PC-9 (cell line): Measurements from ENCODE around the gene LSM14A. TPM values are rescaled to one million over a fixed set of nuclear protein-coding genes. Genes with fewer than 3 reads are reported as not detected.

Source experiments
- BruUV-seq: library from RNA; stranded (reverse); fragments of 400-500 nt; replicated peaks from 2 replicates; lab custom pipeline; 2021; lab: Mats Ljungman, UMichigan
- CTCF ChIA-PET: fragments of 300-600 bp; sonication (Branson Sonifier 250); formaldehyde crosslinking; loops from one replicate; lab custom pipeline; 2022; ENCODE audit warnings: antibody characterized with exemption; lab: Charles Lee
- POLR2A ChIA-PET: fragments of 300-600 bp; sonication (Branson Sonifier 250); formaldehyde crosslinking; loops from one replicate; lab custom pipeline; 2022; ENCODE audit warnings: antibody characterized with exemption; ENCODE audit not compliant: unreplicated experiment; lab: Charles Lee
- DNase-seq, 2 experiments: peaks; one replicate each; pipeline versions ENCODE4 v3.0.0 to v3.0.0-alpha.2; 2015 to 2022; ENCODE audit warnings: mixed read lengths in 1 of 2
- H2AFZ ChIP-seq: fragments of 200-600 bp; sonication (generic); 2 replicates; pipeline ENCODE4 v1.8.1; 2017; ENCODE audit warnings: antibody characterized with exemption
- H3F3A ChIP-seq: fragments of 200-600 bp; sonication (generic); 2 replicates; pipeline ENCODE4 v1.8.1; 2017; ENCODE audit warnings: antibody characterized with exemption, mild to moderate bottlenecking, low read depth; ENCODE audit not compliant: insufficient read depth
- H3K27ac ChIP-seq: fragments of 200-600 bp; sonication (generic); 2 replicates; pipeline ENCODE4 v1.6.1; 2016; ENCODE audit warnings: mixed run types
- H3K27me3 ChIP-seq: fragments of 200-600 bp; sonication (generic); 2 replicates; pipeline ENCODE4 v1.6.1; 2016; ENCODE audit warnings: low read depth, mixed run types; ENCODE audit not compliant: insufficient read depth
- H3K36me3 ChIP-seq: fragments of 200-600 bp; sonication (generic); 2 replicates; pipeline ENCODE4 v1.6.1; 2016; ENCODE audit warnings: low read depth, mixed run types
- H3K4me1 ChIP-seq: fragments of 200-600 bp; sonication (generic); replicated peaks from 2 replicates; pipeline ENCODE4 v1.6.1; 2016; ENCODE audit warnings: mixed run types; ENCODE audit not compliant: insufficient read depth
- H3K4me2 ChIP-seq: fragments of 200-600 bp; sonication (generic); 2 replicates; pipeline ENCODE4 v1.6.1; 2017; ENCODE audit warnings: mixed run types
- H3K4me3 ChIP-seq: fragments of 200-600 bp; sonication (generic); 2 replicates; pipeline ENCODE4 v1.6.1; 2016; ENCODE audit warnings: mixed run types
- H3K79me2 ChIP-seq: fragments of 200-600 bp; sonication (generic); 2 replicates; pipeline ENCODE4 v1.6.1; 2017; ENCODE audit warnings: low read depth, mixed run types
- H3K9me2 ChIP-seq: fragments of 200-600 bp; sonication (generic); 2 replicates; pipeline ENCODE4 v1.8.1; 2017; ENCODE audit warnings: mild to moderate bottlenecking; ENCODE audit not compliant: insufficient read depth
- H3K9me3 ChIP-seq: fragments of 200-600 bp; sonication (generic); 2 replicates; pipeline ENCODE4 v1.8.1; 2016; ENCODE audit warnings: low read depth; ENCODE audit not compliant: insufficient read depth
- H4K20me1 ChIP-seq: fragments of 200-600 bp; sonication (generic); 2 replicates; pipeline ENCODE4 v1.8.1; 2017; ENCODE audit not compliant: insufficient read depth
- CTCF ChIP-seq: fragments of 200-600 bp; sonication (generic); conservative IDR thresholded peaks from 2 replicates; pipeline ENCODE4 v1.6.1; 2017; ENCODE audit warnings: mixed run types, antibody characterized with exemption, mild to moderate bottlenecking, moderate library complexity
- EZH2 ChIP-seq: fragments of 200-600 bp; sonication (generic); IDR thresholded peaks from 2 replicates; pipeline ENCODE4 v1.8.0; 2017; ENCODE audit warnings: antibody characterized with exemption, low read depth
- intact Hi-C: fragments of 100-400 bp; cut with micrococcal nuclease; formaldehyde crosslinking; loops from one replicate; pipeline ENCODE4 v1.10.0; 2022; ENCODE audit not compliant: unreplicated experiment
- total RNA-seq: library from RNA; stranded (reverse); gene quantifications from 2 replicates; pipeline ENCODE4 v1.2.3, GENCODE V29; 2021

LSM14A gene
- total RNA-seq, 1 experiment from 2014 or later = 169 TPM

DNA sequence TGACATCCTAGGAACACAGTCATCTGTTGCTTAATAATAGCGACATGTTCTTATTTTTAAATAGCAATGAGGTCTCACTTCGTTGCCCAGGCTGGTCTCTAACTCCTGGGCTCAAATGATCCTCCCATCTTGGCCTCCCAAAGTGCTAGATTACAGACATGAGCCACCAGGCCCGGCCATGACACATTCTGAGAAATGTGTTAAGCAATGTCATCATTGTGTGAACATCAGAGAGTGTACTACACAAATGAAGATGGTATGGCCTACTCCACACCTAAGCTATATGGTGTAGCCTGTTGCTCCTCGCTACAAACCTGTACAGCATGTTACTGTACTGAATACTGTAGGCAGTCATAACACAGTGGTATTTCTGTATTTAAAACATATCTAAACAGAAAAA is 57.4 kb downstream of the LSM14A start:
- TF ChIP-seq EZH2 (no peak), CTCF (no peak)
- H3K9me3 ChIP-seq = no peaks in the 10 kb centered on the region
- H4K20me1 ChIP-seq = peaks cover 44% of the 10 kb centered on the region
- H3K9me2 ChIP-seq = no peaks in the 10 kb centered on the region
- ChIA-PET CTCF (no interaction called here), POLR2A (no interaction called here)
- H3F3A ChIP-seq = peaks cover 45% of the 10 kb centered on the region
- no peak overlapping the region for H3K27ac ChIP-seq
- peaks cover 31% of the 10 kb centered on the region for H3K4me1 ChIP-seq
- H2AFZ ChIP-seq = no peak overlapping the region
- intact Hi-C loops = no loop called here
- H3K36me3 ChIP-seq = peaks cover 39% of the 10 kb centered on the region
- no peaks in the 10 kb centered on the region for H3K79me2 ChIP-seq
- no peaks in the 10 kb centered on the region for H3K27me3 ChIP-seq
- no peak for DNase-seq
- no peak overlapping the region for H3K4me2 ChIP-seq
- no TSS peak for BruUV-seq
- no peak overlapping the region for H3K4me3 ChIP-seq

- no TSS peak for BruUV-seq
- H3K36me3 ChIP-seq = peaks cover 28% of the 10 kb centered on the region
- CTCF ChIA-PET = no interaction called here
- no peak overlapping the region for H3K27ac ChIP-seq
- DNase-seq = no peak
- peaks cover 34% of the 10 kb centered on the region for H4K20me1 ChIP-seq
- H3K9me2 ChIP-seq = no peaks in the 10 kb centered on the region
- no peak overlapping the region for H3K4me3 ChIP-seq
- H3K4me1 ChIP-seq = peaks cover 20% of the 10 kb centered on the region
- POLR2A ChIA-PET = no interaction called here
- no peaks in the 10 kb centered on the region for H3K9me3 ChIP-seq
- H3F3A ChIP-seq = peaks cover 39% of the 10 kb centered on the region
- no peak overlapping the region for H2AFZ ChIP-seq
- TF ChIP-seq EZH2 (no peak), CTCF (no peak)
- H3K79me2 ChIP-seq = no peaks in the 10 kb centered on the region
- intact Hi-C loops = no loop called here
- no peak overlapping the region for H3K4me2 ChIP-seq
- H3K27me3 ChIP-seq = no peaks in the 10 kb centered on the region
These were observed 58.5 kb downstream of the LSM14A start for GRCh38 chr19:34230820-34231219.

GRCh38 chr19:34231439-34231838 is 59.1 kb downstream of the LSM14A start:
- Histone ChIP-seq H3K27me3 (no peaks in the 10 kb centered on the region), H3F3A (peaks cover 37% of the 10 kb centered on the region), H3K4me3 (no peak overlapping the region), H3K9me3 (no peaks in the 10 kb centered on the region), H3K4me1 (peaks cover 17% of the 10 kb centered on the region), H3K4me2 (no peak overlapping the region), H3K9me2 (no peaks in the 10 kb centered on the region), H4K20me1 (peaks cover 28% of the 10 kb centered on the region), H3K79me2 (no peaks in the 10 kb centered on the region), H2AFZ (no peak overlapping the region), H3K27ac (no peak overlapping the region), H3K36me3 (peaks cover 27% of the 10 kb centered on the region)
- no peak for DNase-seq
- ChIA-PET CTCF (no interaction called here), POLR2A (no interaction called here)
- BruUV-seq = no TSS peak
- intact Hi-C loops = no loop called here
- TF ChIP-seq CTCF = no peak
- TF ChIP-seq EZH2 = no peak
